A549 (cell line): ENCODE measurements around the gene IQCE.

Source experiments
- CTCF ChIP-seq: fragments of >200 bp; sonication (Bioruptor Twin); formaldehyde crosslinking; IDR thresholded peaks from 3 replicates; pipeline ENCODE4 v1.5.1; 2016
- EP300 ChIP-seq, 2 experiments: fragments of >200 bp; sonication (Bioruptor Twin); formaldehyde crosslinking; IDR thresholded peaks; 2 replicates in 1 of 2; 3 replicates in 1 of 2; pipeline ENCODE4 v1.6.1; 2016 to 2017
- ESRRA ChIP-seq: fragments of 150-350 bp; IDR thresholded peaks from 2 replicates; pipeline ENCODE4 v1.6.1; 2014; ENCODE audit warnings: mild to moderate bottlenecking, low read length, borderline replicate concordance
- RAD21 ChIP-seq, 2 experiments: fragments of >200 bp in 1 of 2; sonication (Bioruptor Twin) in 1 of 2; formaldehyde crosslinking in 1 of 2; IDR thresholded peaks in 1 of 2; conservative IDR thresholded peaks in 1 of 2; 2 replicates in 1 of 2; 3 replicates in 1 of 2; pipeline ENCODE4 v1.6.1; 2012 to 2018; ENCODE audit warnings: inconsistent platforms in 1 of 2
- ZFP36 ChIP-seq: fragments of 450-650 bp; IDR thresholded peaks from 2 replicates; pipeline ENCODE4 v1.6.1; 2014; ENCODE audit warnings: borderline replicate concordance; ENCODE audit not compliant: partially characterized antibody

- no peak for TF ChIP-seq ESRRA
- TF ChIP-seq CTCF, result no peak
- TF ChIP-seq ZFP36, result no peak
- no peak for TF ChIP-seq EP300 (IDR thresholded peaks at IDR 0.05)
- TF ChIP-seq RAD21 (conservative IDR thresholded peaks at IDR 0.05 in 1 of 2, IDR thresholded peaks at IDR 0.05 in 1 of 2), result no peak
Measured at GRCh38 chr7:2522780-2523433, 35.9 kb upstream of the IQCE start.
